ENCODE data around the gene RGL2.
"Not testable (repeated sequence)": the region's sequence is repeated elsewhere in the genome, so short reads cannot be mapped to it uniquely, and the experiment has no call there.

Gene RGL2

GRCh38 chr6:33288921-33289783 lies 9.6 kb downstream of the RGL2 start, which contains the start of the genes PFDN6 and WDR46:
TSS of gene PFDN6 (plus strand) at chr6:33289601. CDS start at chr6:33289857, 256 bp downstream.
TSS of gene WDR46 (minus strand) at chr6:33289239. CDS start at chr6:33289170, 69 bp downstream.
- peak within 1 kb of the TSS; percentile 64 to 93 for H3K27ac ChIP-seq (ENCODE audit: insufficient read depth in 1 of 2, low read depth in 1 of 2, low read length in 2 of 2, poor library complexity in 1 of 2, severe bottlenecking in 2 of 2)
- peak within 1 kb of the TSS; percentile 71 to 98 (median 84) for H3K4me3 ChIP-seq (ENCODE audit: control insufficient read depth in 1 of 7, extremely low read depth in 1 of 7, insufficient read depth in 4 of 7, low read depth in 2 of 7, low read length in 6 of 7)
- H3K4me1 ChIP-seq (ENCODE audit: control extremely low read depth in 1 of 4, control insufficient read depth in 4 of 4, insufficient read depth in 4 of 4, low read length in 3 of 4) = peaks cover 0 to 31% (median 23%) of the 10 kb centered on the region in 4 experiments
- ChIA-PET POLR2A (interaction anchor here (1.1 to 2.5 kb wide), 6 partner anchors 8 to 55 kb away, joined by 3 to 17 read pairs (median 6); partner anchors contain the start of genes B3GALT4, RGL2, RPS18 and VPS52), CTCF (interaction anchor here (0.7 to 6.3 kb wide), 13 partner anchors 8 to 129 kb away, joined by 3 to 53 read pairs (median 3); partner anchors contain the start of genes B3GALT4, CUTA, KIFC1 and RGL2)
- H3K36me3 ChIP-seq (ENCODE audit: control insufficient read depth in 4 of 4, insufficient read depth in 4 of 4, low read length in 3 of 4) = peaks cover 6 to 67% (median 54%) of the 10 kb centered on the region in 4 experiments
- H3K27me3 ChIP-seq (replicated peaks in 2 of 5; ENCODE audit: control insufficient read depth in 4 of 5, insufficient read depth in 5 of 5, low read length in 4 of 5) = no peaks in the 10 kb centered on the region
- H3K9me3 ChIP-seq (ENCODE audit: control extremely low read depth in 1 of 5, control insufficient read depth in 4 of 5, insufficient read depth in 2 of 5, low read depth in 1 of 5, low read length in 4 of 5) = no peaks in the 10 kb centered on the region
- 0% methylated on average over 40 of the region's 43 CpGs for WGBS (ENCODE audit: insufficient coverage)
- DNase-seq = peak; percentile 92 to 97 (median 96)

GRCh38 chr6:33288141-33288920 lies 10.4 kb downstream of the RGL2 start:
- H3K4me1 ChIP-seq (ENCODE audit: control extremely low read depth in 1 of 4, control insufficient read depth in 4 of 4, insufficient read depth in 4 of 4, low read length in 3 of 4) = peaks cover 0 to 31% (median 23%) of the 10 kb centered on the region in 4 experiments
- peak overlapping the region; percentile 64 to 93 for H3K27ac ChIP-seq (ENCODE audit: insufficient read depth in 1 of 2, low read depth in 1 of 2, low read length in 2 of 2, poor library complexity in 1 of 2, severe bottlenecking in 2 of 2)
- H3K27me3 ChIP-seq (replicated peaks in 2 of 5; ENCODE audit: control insufficient read depth in 4 of 5, insufficient read depth in 5 of 5, low read length in 4 of 5) = no peaks in the 10 kb centered on the region
- ChIA-PET CTCF (interaction anchor here (0.7 to 6.3 kb wide), 11 partner anchors 10 to 130 kb away, joined by 3 to 53 read pairs (median 3); partner anchors contain the start of genes B3GALT4, CUTA, KIFC1 and RGL2), POLR2A (interaction anchor here (1.1 to 2.5 kb wide), 6 partner anchors 8 to 56 kb away, joined by 3 to 17 read pairs (median 6); partner anchors contain the start of genes B3GALT4, RGL2, RPS18 and VPS52)
- WGBS (ENCODE audit: insufficient coverage) = 5% methylated on average over 12 of the region's 21 CpGs
- no peaks in the 10 kb centered on the region for H3K9me3 ChIP-seq (ENCODE audit: control extremely low read depth in 1 of 5, control insufficient read depth in 4 of 5, insufficient read depth in 2 of 5, low read depth in 1 of 5, low read length in 4 of 5)
- DNase-seq = peak in 2 of 3 donors; percentile 16 to 26
- H3K4me3 ChIP-seq (ENCODE audit: control insufficient read depth in 1 of 7, extremely low read depth in 1 of 7, insufficient read depth in 4 of 7, low read depth in 2 of 7, low read length in 6 of 7) = peak overlapping the region; percentile 71 to 98 (median 84)
- peaks cover 5 to 62% (median 52%) of the 10 kb centered on the region in 4 experiments for H3K36me3 ChIP-seq (ENCODE audit: control insufficient read depth in 4 of 4, insufficient read depth in 4 of 4, low read length in 3 of 4)

- ChIA-PET POLR2A (interaction anchor here (2.5 kb wide), 1 partner anchor 12 kb away, joined by 17 read pairs; the partner anchor contains the start of gene RGL2), CTCF (interaction anchor here (1.0 to 6.3 kb wide), 5 partner anchors 10 to 131 kb away, joined by 3 to 53 read pairs (median 3); partner anchors contain the start of genes B3GALT4, CUTA and RGL2)
- no peak for DNase-seq
- H3K9me3 ChIP-seq (ENCODE audit: control extremely low read depth in 1 of 5, control insufficient read depth in 4 of 5, insufficient read depth in 2 of 5, low read depth in 1 of 5, low read length in 4 of 5) = no peaks in the 10 kb centered on the region
- H3K27me3 ChIP-seq (replicated peaks in 2 of 5; ENCODE audit: control insufficient read depth in 4 of 5, insufficient read depth in 5 of 5, low read length in 4 of 5) = no peaks in the 10 kb centered on the region
- H3K4me3 ChIP-seq (ENCODE audit: control insufficient read depth in 1 of 7, extremely low read depth in 1 of 7, insufficient read depth in 4 of 7, low read depth in 2 of 7, low read length in 6 of 7) = no peak overlapping the region
- WGBS (ENCODE audit: insufficient coverage) = 97% methylated on average over 16 of the region's 22 CpGs
- peaks cover 3 to 61% (median 52%) of the 10 kb centered on the region in 4 experiments for H3K36me3 ChIP-seq (ENCODE audit: control insufficient read depth in 4 of 4, insufficient read depth in 4 of 4, low read length in 3 of 4)
- H3K4me1 ChIP-seq (ENCODE audit: control extremely low read depth in 1 of 4, control insufficient read depth in 4 of 4, insufficient read depth in 4 of 4, low read length in 3 of 4) = peaks cover 0 to 31% (median 23%) of the 10 kb centered on the region in 4 experiments
- H3K27ac ChIP-seq (ENCODE audit: insufficient read depth in 1 of 2, low read depth in 1 of 2, low read length in 2 of 2, poor library complexity in 1 of 2, severe bottlenecking in 2 of 2) = no peak overlapping the region
Measured at GRCh38 chr6:33286946-33287914, 11.5 kb downstream of the RGL2 start.

DNA sequence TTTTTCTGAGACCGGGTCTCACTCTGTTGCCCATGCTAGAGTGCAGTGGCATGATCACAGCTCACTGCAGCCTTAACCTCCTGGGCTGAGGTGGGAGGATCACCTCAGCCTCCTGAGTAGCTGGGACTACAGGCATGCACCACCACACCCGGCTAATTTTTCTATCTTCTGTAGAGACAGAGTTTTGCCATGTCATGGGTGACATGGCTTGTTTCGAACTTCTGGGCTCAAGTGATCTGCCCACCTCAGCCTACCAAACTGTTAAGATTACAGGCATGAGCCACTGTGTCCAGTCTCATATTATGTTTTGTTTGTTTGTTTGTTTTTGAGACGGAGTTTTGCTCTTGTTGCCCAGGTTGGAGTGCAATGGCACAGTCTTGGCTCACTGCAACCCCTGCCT lies 13.5 kb downstream of the RGL2 start:
- WGBS (ENCODE audit: insufficient coverage) = 100% methylated on average over 3 of the region's 4 CpGs

DNA sequence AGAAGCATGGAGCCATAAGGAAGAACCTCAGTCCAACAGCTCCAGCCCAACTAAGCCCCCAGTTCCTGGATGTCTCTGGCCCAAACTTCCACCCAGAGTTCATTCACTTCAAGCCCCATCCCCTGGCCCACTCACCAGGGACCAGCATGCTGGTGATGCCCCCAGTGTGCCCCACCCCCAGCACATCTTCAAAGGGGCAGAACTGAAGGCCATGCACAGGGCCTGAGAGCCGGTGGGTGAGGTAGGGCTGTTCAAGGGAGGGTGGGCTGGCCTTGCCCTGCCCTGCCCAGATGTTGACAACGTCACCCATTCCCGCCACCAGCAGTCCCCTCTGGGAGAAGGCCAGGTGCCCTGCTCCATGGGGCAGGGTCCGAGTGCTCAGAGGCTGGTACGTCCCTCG lies 18.2 kb downstream of the RGL2 start:
- ChIA-PET CTCF (interaction anchor here (0.8 to 9.7 kb wide), 12 partner anchors 10 to 129 kb away, joined by 3 to 96 read pairs (median 5); partner anchors contain the start of genes PFDN6, RGL2 and WDR46), POLR2A (interaction anchor here (0.6 to 1.6 kb wide), 2 partner anchors 9 to 116 kb away, joined by 4 to 5 read pairs; partner anchors contain the start of genes PFDN6 and WDR46)
- Histone ChIP-seq H3K4me3 (ENCODE audit: control insufficient read depth in 1 of 7, extremely low read depth in 1 of 7, insufficient read depth in 4 of 7, low read depth in 2 of 7, low read length in 6 of 7) (no peak overlapping the region), H3K27me3 (replicated peaks in 2 of 5; ENCODE audit: control insufficient read depth in 4 of 5, insufficient read depth in 5 of 5, low read length in 4 of 5) (no peaks in the 10 kb centered on the region), H3K36me3 (ENCODE audit: control insufficient read depth in 4 of 4, insufficient read depth in 4 of 4, low read length in 3 of 4) (peaks cover 0 to 74% (median 56%) of the 10 kb centered on the region in 4 experiments), H3K27ac (ENCODE audit: insufficient read depth in 1 of 2, low read depth in 1 of 2, low read length in 2 of 2, poor library complexity in 1 of 2, severe bottlenecking in 2 of 2) (peak overlapping the region in 1 of 2 experiments; percentile 35), H3K9me3 (ENCODE audit: control extremely low read depth in 1 of 5, control insufficient read depth in 4 of 5, insufficient read depth in 2 of 5, low read depth in 1 of 5, low read length in 4 of 5) (no peaks in the 10 kb centered on the region), H3K4me1 (ENCODE audit: control extremely low read depth in 1 of 4, control insufficient read depth in 4 of 4, insufficient read depth in 4 of 4, low read length in 3 of 4) (peaks cover 2 to 39% (median 30%) of the 10 kb centered on the region in 4 experiments)
- no peak for DNase-seq
- WGBS (ENCODE audit: insufficient coverage) = 93% methylated on average over 6 of the region's 6 CpGs

More for the DNA sequence above, 13.5 kb downstream of the RGL2 start:
- POLR2A ChIA-PET; CTCF ChIA-PET; H3K27me3 ChIP-seq (replicated peaks in 2 of 5; ENCODE audit: control insufficient read depth in 4 of 5, insufficient read depth in 5 of 5, low read length in 4 of 5); H3K9me3 ChIP-seq (ENCODE audit: control extremely low read depth in 1 of 5, control insufficient read depth in 4 of 5, insufficient read depth in 2 of 5, low read depth in 1 of 5, low read length in 4 of 5); H3K4me3 ChIP-seq (ENCODE audit: control insufficient read depth in 1 of 7, extremely low read depth in 1 of 7, insufficient read depth in 4 of 7, low read depth in 2 of 7, low read length in 6 of 7); DNase-seq; H3K27ac ChIP-seq (ENCODE audit: insufficient read depth in 1 of 2, low read depth in 1 of 2, low read length in 2 of 2, poor library complexity in 1 of 2, severe bottlenecking in 2 of 2): not testable (repeated sequence)
- Histone ChIP-seq H3K36me3 (ENCODE audit: control insufficient read depth in 4 of 4, insufficient read depth in 4 of 4, low read length in 3 of 4) (peaks cover 3 to 64% (median 52%) of the 10 kb centered on the region in 4 experiments), H3K4me1 (ENCODE audit: control extremely low read depth in 1 of 4, control insufficient read depth in 4 of 4, insufficient read depth in 4 of 4, low read length in 3 of 4) (peaks cover 0 to 25% (median 22%) of the 10 kb centered on the region in 4 experiments)
